HL-60 (cell line): Measurements from ENCODE around the gene GALNT17.

Experiments
- DNase-seq, 2 experiments: peaks; one replicate each; pipeline ENCODE4 v3.0.0-alpha.2; 2010 to 2020; ENCODE audit warnings: low read depth in 1 of 2, low spot score in 1 of 2
- H3K27ac ChIP-seq: fragments of 250-450 bp; sonication (Bioruptor Pico); replicated peaks from 2 replicates; pipeline ENCODE4 v1.5.1; 2020; ENCODE audit warnings: mild to moderate bottlenecking, moderate library complexity
- H3K27me3 ChIP-seq: fragments of 250-450 bp; sonication (Bioruptor Pico); 2 replicates; pipeline ENCODE4 v1.5.1; 2021; ENCODE audit warnings: mild to moderate bottlenecking, moderate library complexity; ENCODE audit not compliant: insufficient read depth, poor library complexity, severe bottlenecking
- H3K4me3 ChIP-seq: replicated peaks from 2 replicates; pipeline ENCODE4 v1.5.1; 2011; ENCODE audit warnings: mild to moderate bottlenecking, control low read depth, low read length; ENCODE audit not compliant: insufficient read depth
- GABPA ChIP-seq: IDR thresholded peaks from 2 replicates; pipeline ENCODE4 v1.6.1; 2012; ENCODE audit warnings: low read depth
- POLR2AphosphoS5 ChIP-seq: IDR thresholded peaks from 2 replicates; pipeline ENCODE4 v1.6.1; 2012; ENCODE audit warnings: low read depth
- REST ChIP-seq: IDR thresholded peaks from 2 replicates; pipeline ENCODE4 v1.6.1; 2012; ENCODE audit warnings: low read depth; ENCODE audit not compliant: insufficient replicate concordance
- SPI1 ChIP-seq: IDR thresholded peaks from 2 replicates; pipeline ENCODE4 v1.6.1; 2012; ENCODE audit warnings: low read depth, mild to moderate bottlenecking, borderline replicate concordance
- TF ChIP-seq, protein P1 (sequence below): IDR thresholded peaks from one replicate; pipeline ENCODE4 v1.5.1; 2011; ENCODE audit warnings: low read length, control low read depth, inconsistent platforms; ENCODE audit not compliant: insufficient read depth

Gene GALNT17

GRCh38 chr7:71753956-71754664 is 622.2 kb downstream of the GALNT17 start:
- no peak for DNase-seq

DNA sequence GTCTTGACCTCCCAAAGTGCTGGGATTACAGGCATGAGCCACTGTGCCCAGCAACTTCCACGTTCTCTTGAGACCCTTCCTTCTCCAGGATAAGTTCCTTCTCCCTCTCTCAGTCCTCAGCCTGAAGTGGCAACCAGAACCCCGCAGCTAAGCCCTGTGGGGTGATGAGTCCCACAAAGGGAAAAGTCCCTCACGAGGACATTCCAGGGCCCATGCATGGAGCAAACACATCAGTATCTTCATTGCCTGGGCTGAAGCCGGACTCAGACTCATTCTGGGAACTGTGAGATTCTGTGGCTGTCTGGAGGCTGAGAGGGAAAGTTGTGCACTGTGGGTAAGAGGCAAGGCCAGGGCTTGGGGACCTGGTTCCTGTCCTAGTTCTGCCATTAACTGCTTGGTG is 622.9 kb downstream of the GALNT17 start:
- TF ChIP-seq REST (no peak), POLR2AphosphoS5 (no peak), SPI1 (no peak), GABPA (no peak)
- TF ChIP-seq, protein P1, sequence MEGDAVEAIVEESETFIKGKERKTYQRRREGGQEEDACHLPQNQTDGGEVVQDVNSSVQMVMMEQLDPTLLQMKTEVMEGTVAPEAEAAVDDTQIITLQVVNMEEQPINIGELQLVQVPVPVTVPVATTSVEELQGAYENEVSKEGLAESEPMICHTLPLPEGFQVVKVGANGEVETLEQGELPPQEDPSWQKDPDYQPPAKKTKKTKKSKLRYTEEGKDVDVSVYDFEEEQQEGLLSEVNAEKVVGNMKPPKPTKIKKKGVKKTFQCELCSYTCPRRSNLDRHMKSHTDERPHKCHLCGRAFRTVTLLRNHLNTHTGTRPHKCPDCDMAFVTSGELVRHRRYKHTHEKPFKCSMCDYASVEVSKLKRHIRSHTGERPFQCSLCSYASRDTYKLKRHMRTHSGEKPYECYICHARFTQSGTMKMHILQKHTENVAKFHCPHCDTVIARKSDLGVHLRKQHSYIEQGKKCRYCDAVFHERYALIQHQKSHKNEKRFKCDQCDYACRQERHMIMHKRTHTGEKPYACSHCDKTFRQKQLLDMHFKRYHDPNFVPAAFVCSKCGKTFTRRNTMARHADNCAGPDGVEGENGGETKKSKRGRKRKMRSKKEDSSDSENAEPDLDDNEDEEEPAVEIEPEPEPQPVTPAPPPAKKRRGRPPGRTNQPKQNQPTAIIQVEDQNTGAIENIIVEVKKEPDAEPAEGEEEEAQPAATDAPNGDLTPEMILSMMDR = no peak
- Histone ChIP-seq H3K27ac (no peak overlapping the region), H3K4me3 (no peak overlapping the region), H3K27me3 (no peaks in the 10 kb centered on the region)
- DNase-seq = no peak

More at GRCh38 chr7:71753956-71754664, 622.2 kb downstream of the GALNT17 start:
- Histone ChIP-seq H3K4me3 (no peak overlapping the region), H3K27ac (no peak overlapping the region), H3K27me3 (no peaks in the 10 kb centered on the region)
- TF ChIP-seq REST (no peak), POLR2AphosphoS5 (no peak), SPI1 (no peak), GABPA (no peak)
- TF ChIP-seq, protein P1 = no peak

GRCh38 chr7:71761336-71761735 is 629.4 kb downstream of the GALNT17 start:
- no peak for DNase-seq
- TF ChIP-seq GABPA = no peak
- TF ChIP-seq REST = no peak
- TF ChIP-seq POLR2AphosphoS5 = no peak
- TF ChIP-seq SPI1 = no peak
- TF ChIP-seq, protein P1 = no peak
- Histone ChIP-seq H3K4me3 (no peak overlapping the region), H3K27me3 (no peaks in the 10 kb centered on the region), H3K27ac (no peak overlapping the region)
